HG03521 (cell line): ENCODE results near the gene GIGYF2.
"Not testable (repeated sequence)": the region's sequence is repeated elsewhere in the genome, so short reads cannot be mapped to it uniquely, and the experiment has no call there.

Source experiments
- ATAC-seq: cut with Tn5 transposase; IDR thresholded peaks from one replicate; pipeline ENCODE4 v1.9.1; 2021; ENCODE audit warnings: mild to moderate bottlenecking, moderate library complexity; ENCODE audit not compliant: unreplicated experiment

GIGYF2 gene

DNA sequence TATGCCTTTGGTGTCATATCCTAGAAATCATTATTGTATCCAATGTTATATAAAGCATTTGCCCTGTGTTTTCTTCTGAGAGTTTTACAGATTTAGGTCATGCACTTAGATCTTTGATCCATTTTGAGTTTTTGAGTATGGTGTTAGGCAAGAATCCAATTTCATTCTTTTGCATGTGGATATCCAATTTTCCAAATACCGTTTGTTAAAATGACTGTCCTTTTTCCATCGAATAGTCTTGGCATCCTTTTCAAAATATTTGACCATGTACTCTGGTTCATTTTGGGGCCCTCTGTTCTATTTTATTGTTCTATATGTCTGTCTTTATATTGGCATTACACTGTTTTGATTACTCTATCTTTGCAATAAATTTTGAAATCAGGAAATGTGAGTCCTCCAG, 103.0 kb downstream of the GIGYF2 start:
- ATAC-seq: no peak

DNA sequence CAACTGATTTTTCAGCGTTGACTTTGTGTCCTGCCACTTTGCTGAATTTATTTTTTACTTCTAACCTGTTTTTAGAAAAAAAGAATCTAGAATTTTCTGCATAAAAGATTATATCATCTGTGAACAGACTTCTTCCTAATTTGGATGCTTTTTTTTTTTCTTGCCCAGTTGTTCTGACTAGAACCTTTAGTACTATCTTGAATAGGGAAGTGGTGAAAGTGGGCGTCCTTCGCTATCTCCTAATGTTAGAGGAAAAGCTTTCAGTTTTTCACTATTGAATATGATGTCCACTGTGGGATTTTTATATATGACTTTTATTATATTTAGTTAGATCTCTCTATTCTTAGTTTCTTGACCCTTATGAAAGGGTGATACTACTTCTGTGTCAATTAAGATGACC, 105.0 kb downstream of the GIGYF2 start:
- no peak for ATAC-seq

DNA sequence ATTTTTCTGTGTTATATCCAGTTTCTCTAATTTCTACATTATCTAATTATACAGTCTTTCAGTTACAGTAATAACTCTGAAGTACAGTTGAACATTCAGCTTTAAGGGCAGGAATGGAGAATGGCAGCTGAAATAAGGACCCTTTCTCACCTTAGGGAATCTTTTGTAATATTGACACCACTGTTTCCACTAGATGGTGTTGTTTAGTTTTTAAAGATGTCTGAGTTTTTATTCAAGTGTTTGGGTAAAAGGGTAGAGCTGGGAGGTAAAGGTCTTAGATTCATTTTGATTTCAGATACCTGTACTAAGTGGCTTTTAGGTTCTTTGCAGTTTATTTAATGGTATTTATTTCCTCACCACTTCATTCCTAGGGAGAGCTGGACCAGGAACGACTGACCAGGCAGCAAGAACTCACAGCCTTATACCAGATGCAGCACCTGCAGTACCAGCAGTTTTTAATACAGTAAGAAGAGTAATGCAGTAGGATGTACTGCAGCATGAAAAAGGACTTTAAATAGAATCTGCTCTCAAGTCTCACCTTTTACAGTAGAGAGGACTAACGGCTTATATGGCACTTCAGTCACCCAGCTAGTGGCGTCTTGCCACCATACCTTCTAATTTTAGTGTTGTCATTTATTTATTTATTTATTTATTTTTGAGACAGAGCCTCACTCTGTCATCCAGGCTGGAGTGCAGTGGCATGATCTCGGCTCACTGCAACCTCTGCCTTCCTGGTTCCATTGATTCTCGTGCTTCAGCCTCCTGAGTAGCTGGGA, 112.4 kb downstream of the GIGYF2 start:
- no peak for ATAC-seq

DNA sequence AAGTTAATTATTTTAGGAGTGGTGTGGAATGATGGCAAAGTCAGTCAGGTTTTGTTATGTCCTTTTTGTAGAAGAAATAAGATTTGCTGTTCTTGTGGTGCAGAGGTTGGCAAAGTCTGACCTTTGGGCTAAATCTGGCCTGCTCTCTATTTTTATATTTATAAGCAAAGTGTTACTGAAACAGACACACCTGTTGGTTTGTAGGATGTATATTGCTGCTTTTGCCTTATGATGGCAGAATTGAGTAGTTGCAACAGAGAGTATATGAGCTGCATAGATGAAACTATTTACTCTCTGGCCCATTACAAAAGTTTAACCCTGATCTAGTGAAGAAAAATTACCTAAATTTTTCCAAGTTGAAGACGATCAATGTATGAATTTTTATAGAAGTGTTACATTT, 113.3 kb downstream of the GIGYF2 start:
- no peak for ATAC-seq

DNA sequence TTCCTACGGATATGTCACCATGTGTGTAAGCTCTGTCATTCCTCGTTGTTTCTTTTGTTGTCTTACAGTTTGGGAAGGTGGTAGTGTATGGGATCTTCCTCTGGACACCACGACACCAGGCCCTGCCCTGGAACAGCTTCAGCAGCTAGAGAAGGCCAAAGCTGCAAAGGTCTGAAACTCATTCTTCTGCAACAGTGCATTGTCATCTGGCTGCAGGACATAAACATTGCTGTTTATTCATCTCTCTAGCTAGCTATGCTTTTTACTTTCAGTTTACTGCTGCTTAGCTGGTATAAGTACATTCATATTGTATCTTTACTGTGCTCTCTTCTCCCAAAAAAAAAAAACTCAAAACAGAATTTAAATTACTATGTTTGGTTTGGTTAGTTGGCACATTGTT, 118.4 kb downstream of the GIGYF2 start:
- no peak for ATAC-seq

DNA sequence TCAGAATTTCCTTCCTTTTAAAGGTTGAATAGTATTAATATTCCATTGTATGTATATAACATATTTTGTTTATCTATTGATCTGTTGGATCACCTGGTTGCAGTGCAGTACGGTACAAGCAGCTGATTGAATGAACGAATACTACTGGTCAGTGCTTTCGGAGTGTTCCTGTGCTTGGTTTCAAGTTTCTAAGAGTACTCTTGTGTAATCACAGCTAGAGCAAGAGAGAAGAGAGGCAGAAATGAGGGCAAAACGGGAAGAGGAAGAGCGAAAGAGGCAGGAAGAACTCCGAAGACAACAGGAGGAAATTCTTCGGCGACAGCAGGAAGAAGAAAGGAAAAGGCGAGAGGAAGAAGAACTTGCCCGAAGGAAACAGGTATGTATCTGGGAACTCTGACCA, 119.5 kb downstream of the GIGYF2 start:
- no peak for ATAC-seq

DNA sequence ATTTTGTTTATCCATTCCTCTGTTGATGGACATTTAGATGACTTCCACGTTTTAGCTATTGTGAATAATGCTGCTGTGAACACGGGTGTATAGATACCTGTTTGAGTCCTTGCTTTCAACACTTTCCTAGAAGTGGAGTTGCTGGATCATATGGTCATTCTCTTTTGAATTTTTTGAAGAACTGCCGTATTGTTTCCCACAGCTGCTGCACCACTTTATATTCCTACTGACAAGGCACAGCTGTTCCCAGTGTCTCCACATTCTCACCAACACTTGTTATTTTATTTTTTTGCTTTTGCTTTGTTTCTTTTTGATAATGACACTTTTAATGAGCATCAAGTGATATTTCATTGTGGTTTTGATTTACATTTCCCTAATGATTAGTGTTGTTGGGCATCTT, 120.6 kb downstream of the GIGYF2 start:
- ATAC-seq: no peak

DNA sequence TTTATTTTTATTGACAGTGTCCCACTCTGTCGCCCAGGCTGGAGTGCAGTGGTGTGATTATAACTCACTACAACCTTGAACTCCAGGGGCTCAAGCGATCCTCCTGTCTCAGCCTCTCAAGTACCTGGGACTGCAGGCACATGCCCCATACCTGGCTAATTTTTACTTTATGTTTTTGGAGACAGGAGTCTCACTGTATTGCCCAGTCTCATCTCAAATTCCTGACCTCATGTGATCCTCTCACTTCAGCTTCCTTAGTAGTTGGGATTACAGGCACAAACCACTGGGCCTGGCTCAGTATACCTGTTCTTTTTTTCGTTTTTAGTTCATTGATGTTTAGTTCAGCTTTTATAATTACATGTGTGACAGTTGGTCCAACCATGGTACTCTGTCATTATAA, 132.9 kb downstream of the GIGYF2 start:
- no peak for ATAC-seq

DNA sequence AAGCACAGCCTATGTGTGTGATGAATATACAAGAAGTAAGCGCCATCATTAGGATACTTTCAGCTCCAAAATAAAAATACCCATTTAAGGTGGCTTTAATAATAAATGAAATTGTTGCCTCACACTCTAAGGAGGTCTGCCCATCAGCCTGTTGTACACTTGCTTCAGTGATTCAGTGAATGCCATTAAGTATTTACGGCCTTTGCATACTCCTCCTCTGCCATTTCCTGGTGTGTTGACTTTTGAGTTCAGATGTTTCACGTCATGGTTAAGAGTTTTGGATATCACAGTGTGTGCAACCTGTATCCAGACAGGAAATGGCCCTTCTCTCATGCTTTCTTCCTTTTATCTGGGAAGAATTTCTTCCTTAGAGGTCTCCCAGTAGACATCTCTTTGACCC, 134.4 kb downstream of the GIGYF2 start:
- no peak for ATAC-seq

DNA sequence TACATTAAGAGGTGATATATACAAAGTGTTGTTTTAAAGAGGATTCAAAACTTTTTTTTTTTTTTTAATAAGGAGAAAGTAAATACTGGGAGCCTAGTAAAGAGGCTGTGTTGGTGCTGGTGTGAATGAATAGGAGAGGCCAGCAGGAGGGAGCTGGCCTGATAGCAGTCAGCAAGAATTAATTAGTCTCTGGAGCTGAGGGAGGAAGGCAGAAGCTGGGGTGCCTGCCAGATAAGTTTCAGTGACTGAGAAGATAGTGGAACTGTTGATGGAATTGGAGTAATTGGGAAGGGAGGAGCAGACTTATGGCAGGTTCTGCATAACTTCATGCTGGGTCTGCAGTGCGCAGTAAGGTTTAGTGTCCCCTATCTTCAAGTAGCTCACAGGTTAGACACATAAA, 136.7 kb downstream of the GIGYF2 start:
- ATAC-seq: no peak

DNA sequence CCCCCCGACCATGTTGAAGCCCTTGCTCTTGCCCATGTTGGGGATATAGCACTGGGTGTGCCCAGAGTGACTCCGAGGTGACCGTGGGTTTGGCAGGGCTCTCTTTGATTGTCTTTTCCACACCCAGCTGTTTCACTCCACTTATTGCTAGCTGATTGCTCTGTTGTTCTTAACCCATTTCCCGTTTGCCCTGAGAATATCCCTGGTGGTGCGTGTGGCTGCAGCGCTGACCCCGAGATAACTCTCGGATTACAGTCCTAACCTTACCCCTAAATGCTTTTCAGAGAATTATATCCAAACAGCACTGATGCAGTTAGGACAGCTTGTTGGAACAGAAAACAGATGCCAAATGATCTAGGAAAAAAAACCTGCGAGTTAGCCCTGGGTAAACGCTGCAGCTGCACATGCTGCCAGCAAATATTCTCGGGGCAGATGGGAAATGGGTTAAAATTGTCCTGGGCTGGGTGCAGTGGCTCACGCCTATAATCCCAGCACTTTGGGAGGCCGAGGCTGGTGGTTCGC, 138.6 kb downstream of the GIGYF2 start:
- ATAC-seq: no peak

DNA sequence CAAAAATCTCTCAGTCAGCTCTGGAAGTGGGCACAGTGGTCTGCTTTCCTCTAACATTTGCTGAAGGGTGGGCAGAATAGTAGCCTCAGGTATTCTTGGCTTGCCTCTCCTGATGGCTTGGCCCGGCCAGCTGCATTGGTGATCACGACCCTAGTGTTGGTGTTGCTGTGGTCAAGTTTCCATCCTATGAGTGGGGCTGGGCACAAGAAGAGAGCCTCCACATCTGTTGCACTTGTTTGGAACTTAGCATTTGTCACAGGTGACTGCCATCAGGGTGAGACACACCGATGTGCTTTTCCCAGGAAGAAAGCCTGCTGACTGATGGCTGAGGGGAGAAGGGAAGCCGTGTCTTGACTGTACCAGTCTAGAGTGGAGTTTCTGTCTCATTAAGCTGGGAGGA, 139.8 kb downstream of the GIGYF2 start:
- no peak for ATAC-seq

DNA sequence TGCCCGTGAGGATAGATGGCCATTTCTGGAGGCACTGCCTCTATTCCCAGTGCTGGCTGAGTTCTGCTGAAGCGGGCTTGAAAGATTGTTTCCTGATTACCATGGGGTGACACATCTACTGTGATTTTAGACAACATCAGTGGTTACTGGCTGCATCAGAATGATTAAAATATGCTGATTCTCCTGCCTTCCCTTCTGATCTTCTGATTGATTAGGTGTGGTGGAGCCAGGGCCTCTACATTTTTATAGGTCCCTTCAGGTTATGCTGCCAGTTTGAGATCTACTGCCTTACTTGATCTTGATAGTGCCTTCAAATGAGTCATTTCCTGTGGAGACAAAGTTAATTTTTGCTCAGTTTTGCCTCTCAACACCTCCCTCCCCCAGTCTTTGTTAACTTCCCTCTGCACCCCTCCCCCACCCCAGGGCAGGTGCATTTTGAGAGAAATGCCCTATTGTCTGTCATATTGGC, 141.3 kb downstream of the GIGYF2 start:
- peak; percentile 59 for ATAC-seq

DNA sequence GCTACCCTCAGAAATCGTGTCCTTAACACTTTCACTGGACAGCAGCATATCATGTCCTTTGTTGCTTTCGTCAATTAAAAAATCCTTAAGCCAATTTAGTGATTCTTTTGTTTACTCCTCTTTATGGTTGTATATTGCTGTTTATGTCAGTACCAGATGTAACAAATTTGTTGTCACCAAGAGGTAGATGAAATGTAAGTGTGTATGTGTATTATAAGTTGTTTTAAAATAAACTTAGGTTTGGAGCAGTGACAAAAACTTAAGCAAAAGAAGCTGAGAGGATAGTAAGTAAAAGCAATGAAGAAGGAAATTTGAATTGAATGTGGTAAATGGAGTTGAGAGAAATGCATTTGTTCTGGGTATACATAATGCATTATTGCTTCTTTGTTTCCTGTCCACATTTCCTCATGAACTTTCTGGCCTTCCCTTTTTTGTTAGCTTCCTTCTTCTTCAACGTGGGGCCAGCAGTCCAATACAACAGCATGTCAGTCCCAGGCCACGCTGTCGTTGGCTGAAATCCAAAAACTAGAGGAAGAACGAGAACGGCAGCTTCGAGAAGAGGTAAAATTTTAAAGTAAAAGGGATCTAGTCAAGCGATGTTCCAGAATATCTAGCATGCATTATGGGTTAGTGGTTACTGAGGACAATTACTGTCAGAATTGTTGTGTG, 142.4 kb downstream of the GIGYF2 start:
- no peak for ATAC-seq

DNA sequence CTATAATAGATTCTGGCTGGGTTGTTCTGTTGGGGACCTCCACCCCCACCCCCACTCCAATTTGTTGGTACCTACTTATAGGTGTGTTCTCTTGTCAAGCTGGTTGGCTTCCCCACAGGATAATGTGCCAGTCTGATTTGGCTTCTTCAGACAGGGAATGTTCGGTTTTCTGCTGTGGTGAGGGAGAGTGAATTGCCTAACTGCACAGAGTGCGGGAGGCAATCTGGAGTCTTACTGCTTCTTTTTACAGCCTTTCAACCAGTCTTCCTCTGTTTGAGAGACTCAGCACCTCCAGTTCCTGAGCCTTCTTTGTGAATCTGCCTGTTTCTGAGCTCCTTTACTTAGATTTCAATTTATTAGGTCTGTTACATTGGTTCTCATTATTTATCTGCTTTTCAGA, 145.6 kb downstream of the GIGYF2 start:
- no peak for ATAC-seq

DNA sequence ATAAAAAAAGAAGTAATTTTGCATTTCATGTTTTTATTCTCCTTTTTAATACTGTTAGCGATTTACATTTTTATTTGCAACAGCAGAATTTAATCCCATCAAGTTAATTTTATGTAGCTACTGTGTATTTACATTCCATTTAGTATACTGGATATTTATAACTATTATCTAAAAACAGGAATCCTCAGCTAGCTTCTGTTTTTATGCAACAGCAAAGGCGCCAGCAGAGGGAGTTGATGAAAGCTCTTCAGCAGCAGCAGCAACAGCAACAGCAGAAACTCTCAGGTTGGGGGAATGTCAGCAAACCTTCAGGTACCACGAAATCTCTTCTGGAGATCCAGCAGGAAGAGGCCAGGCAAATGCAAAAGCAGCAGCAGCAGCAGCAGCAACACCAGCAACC, 146.7 kb downstream of the GIGYF2 start:
- ATAC-seq: no peak

DNA sequence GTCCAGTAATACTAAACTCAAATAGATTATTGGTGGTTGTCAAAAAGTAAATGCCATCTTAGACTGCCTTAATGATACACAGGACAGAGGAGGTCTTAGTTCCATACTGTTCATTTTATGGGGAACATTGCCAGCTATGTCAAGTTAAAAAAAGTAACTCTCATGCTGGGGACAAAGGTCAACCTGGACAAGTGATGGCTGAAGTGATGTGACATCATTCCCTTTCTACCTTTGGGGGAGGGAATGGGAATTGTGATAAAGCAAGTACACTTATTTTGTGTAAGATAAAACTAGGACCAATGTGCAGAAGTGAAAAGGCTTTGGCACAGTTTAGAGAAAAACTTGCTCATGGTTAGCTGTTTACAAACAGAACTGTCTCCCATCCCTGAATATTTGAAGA, 148.9 kb downstream of the GIGYF2 start:
- ATAC-seq: no peak

DNA sequence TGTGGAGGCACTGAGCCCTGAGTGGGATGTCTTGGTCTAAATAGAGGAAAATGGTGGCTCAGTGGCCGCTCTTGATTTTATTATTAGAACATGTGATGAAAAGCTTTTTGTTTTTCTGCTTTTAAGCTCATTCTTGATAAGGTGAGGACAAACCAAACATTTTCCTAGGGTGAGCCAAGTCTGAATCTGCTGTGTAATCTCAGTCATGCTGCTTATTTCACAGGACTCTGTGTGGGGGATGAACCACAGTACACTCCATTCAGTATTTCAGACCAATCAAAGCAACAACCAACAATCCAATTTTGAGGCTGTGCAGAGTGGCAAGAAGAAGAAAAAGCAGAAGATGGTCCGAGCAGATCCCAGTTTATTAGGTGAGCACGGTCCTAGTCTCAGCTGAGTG, 152.9 kb downstream of the GIGYF2 start:
- no peak for ATAC-seq

DNA sequence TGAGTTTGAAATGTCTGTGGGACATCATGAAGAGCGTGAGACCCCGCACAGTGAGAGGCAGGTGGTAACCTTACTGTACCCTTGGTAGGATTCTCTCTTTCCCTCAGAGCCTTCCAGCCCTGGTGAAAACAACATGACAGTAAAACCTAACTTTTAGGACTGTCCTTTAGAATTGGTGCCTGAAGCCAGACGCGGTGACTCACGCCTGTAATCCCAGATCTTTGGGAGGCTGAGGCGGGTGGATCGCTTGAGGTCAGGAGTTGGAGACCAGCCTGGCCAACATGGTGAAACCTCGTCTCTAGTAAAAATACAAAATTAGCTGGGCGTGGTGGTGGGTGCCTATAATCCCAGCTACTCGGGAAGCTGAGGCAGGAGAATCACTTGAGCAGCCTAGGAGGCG, 154.9 kb downstream of the GIGYF2 start:
- ATAC-seq: not testable (repeated sequence)

DNA sequence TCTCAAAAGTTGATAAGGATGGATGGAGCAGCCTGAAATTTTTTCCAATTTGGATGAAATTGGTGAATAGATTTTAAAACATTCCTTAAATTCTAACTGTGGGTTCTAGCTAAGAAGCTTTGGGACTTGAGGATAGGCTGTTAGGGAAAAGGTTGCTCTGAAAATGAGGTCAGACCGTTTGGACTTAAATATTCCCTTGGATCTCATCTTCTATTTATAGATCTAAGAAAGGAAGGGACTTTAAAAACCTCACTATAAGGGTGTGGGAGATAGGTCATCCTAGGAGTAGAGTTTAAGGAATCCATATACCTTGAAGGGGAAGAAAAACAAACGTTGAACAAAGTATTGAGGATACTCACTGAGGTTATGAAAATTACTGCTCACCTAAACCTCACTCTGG, 155.5 kb downstream of the GIGYF2 start:
- ATAC-seq: no peak

DNA sequence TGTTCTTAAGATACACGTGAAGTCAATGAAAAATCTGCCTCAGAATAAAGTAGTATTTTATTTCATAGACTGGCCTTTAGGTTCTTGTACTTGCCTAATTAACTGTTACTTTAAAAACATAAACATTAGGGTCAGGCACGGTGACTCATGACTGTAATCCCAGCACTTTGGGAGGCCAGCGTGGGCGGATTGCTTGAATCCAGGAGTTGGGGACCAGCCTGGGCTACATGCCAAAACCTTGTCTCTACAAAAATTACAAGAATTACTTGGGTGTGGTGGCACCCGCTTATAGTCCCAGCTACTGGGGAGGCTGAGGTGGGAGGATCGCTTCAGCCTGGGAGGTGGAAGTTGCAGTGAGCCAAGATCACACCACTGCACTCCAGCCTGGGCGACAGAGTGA, 157.0 kb downstream of the GIGYF2 start:
- no peak for ATAC-seq

DNA sequence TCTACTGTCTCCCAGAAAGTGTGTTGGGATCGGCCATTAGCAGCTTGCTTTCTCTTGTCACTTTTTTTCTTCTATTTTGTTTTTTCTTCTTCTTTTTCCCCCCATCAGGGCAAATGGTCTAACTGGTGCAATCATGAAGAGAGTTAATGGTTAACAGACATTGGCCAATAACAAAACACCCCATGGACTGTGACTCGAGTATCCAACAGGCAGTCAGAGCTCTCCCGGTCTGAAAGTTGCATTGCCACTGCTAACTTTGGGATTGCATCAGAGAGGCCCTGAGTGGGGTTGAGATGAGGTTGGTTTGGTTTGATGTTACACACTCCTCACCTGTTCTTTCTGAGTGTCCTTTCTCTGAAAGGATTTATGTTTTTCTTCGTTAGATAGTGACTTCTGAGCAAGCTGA, 160.0 kb downstream of the GIGYF2 start:
- no peak for ATAC-seq
